Transverse colon (tissue), 4 donors: ENCODE data around the gene CALR. TPM values are rescaled to one million over a fixed set of nuclear protein-coding genes. Genes with fewer than 3 reads are reported as not detected.

Source experiments
- DNase-seq: peaks from one replicate; pipeline ENCODE4 v3.0.0-alpha.2; 2019
- H3K27ac ChIP-seq, 4 donors: fragments of 200-600 bp; sonication (generic); 2 replicates each; pipeline ENCODE4 v1.5.1; 2016 to 2018; ENCODE audit warnings: inconsistent platforms in 4 of 4
- H3K27me3 ChIP-seq: fragments of 200-600 bp; sonication (generic); 2 replicates; pipeline ENCODE4 v1.5.1; 2017; ENCODE audit warnings: inconsistent platforms
- H3K36me3 ChIP-seq, 4 donors: fragments of 200-600 bp; sonication (generic); 2 replicates each; pipeline ENCODE4 v1.5.1; 2017 to 2019; ENCODE audit warnings: inconsistent platforms in 4 of 4
- H3K4me1 ChIP-seq, 4 donors: fragments of 200-600 bp; sonication (generic); 2 replicates each; pipeline ENCODE4 v1.5.1; 2017 to 2020; ENCODE audit warnings: inconsistent platforms in 4 of 4
- H3K4me3 ChIP-seq, 4 donors: fragments of 200-600 bp; sonication (generic); 1 replicate in 1 of 4; 2 replicates in 3 of 4; pipeline versions ENCODE4 v1.5.1 to v1.6.1; 2017 to 2019; ENCODE audit warnings: inconsistent platforms in 4 of 4
- H3K9me3 ChIP-seq, 2 donors: fragments of 200-600 bp; sonication (generic); 2 replicates each; pipeline ENCODE4 v1.5.1; 2017 to 2019; ENCODE audit warnings: inconsistent platforms in 2 of 2
- EP300 ChIP-seq: sonication (generic); formaldehyde crosslinking; IDR thresholded peaks from one replicate; pipeline ENCODE4 v1.6.1; 2017; ENCODE audit warnings: antibody characterized with exemption, low read depth
- POLR2A ChIP-seq: fragments of 450-650 bp; IDR thresholded peaks from one replicate; pipeline ENCODE4 v1.6.1; 2016; ENCODE audit warnings: antibody characterized with exemption, mild to moderate bottlenecking, moderate library complexity
- POLR2AphosphoS5 ChIP-seq, 3 donors: sonication (generic); formaldehyde crosslinking; IDR thresholded peaks; one replicate each; pipeline ENCODE4 v1.6.1; 2016; ENCODE audit warnings: antibody characterized with exemption in 3 of 3
- WGBS, 2 donors: methylation state at CpG; one replicate each; pipeline ENCODE4 v1.1.5; 2018; ENCODE audit warnings: low coverage in 1 of 2; 5-methylcytosine and 5-hydroxymethylcytosine counted together
- in situ Hi-C, 4 donors: fragments of 200-750 bp; cut with MboI; loops; one replicate each; pipeline versions ENCODE4 v1.15.0 to v1.15.1; 2017; ENCODE audit warnings: low sequenced_read_pairs in 3 of 4, low pct_ligation_motif_present in 1 of 4, low pct_unique_long_range_greater_than_20kb in 1 of 4
- intact Hi-C: fragments of 100-400 bp; cut with DNase I; formaldehyde crosslinking; loops from one replicate; pipeline ENCODE4 v1.15.1; 2023; ENCODE audit warnings: low total_unique reads
- total RNA-seq, 4 donors: library from RNA; depleted of rRNA; stranded (reverse); fragments of >200 nt; gene quantifications; one replicate each; pipeline ENCODE4 v1.1.0, GENCODE V29; 2016
- TF ChIP-seq, protein P1 (sequence below), 5 experiments: fragments of 200-600 bp in 3 of 5; fragments of 450-650 bp in 2 of 5; sonication (generic) in 3 of 5; IDR thresholded peaks; 1 replicate in 2 of 5; 2 replicates in 3 of 5; pipeline ENCODE4 v1.5.1; 2016 to 2017; ENCODE audit warnings: antibody characterized with exemption in 5 of 5, inconsistent platforms in 3 of 5, mild to moderate bottlenecking in 2 of 5, moderate library complexity in 1 of 5

The CALR gene
- total RNA-seq, 4 donors from 2014 or later = 181 to 444 (median 317) TPM

- H3K27me3 ChIP-seq = no peaks in the 10 kb centered on the region
- H3K4me1 ChIP-seq = peaks cover 20 to 63% (median 36%) of the 10 kb centered on the region in 4 donors
- intact Hi-C loops = loop anchor here (10.0 kb wide), 1 partner anchor 59 kb away; the partner anchor contains the start of genes DNASE2 and KLF1
- WGBS, 2 donors = 80 to 83% methylated on average over 15 to 18 of the region's 18 CpGs
- no peak overlapping the region for H3K4me3 ChIP-seq
- in situ Hi-C loops = no loop called here
- DNase-seq = no peak
- TF ChIP-seq POLR2A (no peak), EP300 (no peak), POLR2AphosphoS5 (IDR thresholded peaks at IDR 0.05) (no peak)
- TF ChIP-seq, protein P1, sequence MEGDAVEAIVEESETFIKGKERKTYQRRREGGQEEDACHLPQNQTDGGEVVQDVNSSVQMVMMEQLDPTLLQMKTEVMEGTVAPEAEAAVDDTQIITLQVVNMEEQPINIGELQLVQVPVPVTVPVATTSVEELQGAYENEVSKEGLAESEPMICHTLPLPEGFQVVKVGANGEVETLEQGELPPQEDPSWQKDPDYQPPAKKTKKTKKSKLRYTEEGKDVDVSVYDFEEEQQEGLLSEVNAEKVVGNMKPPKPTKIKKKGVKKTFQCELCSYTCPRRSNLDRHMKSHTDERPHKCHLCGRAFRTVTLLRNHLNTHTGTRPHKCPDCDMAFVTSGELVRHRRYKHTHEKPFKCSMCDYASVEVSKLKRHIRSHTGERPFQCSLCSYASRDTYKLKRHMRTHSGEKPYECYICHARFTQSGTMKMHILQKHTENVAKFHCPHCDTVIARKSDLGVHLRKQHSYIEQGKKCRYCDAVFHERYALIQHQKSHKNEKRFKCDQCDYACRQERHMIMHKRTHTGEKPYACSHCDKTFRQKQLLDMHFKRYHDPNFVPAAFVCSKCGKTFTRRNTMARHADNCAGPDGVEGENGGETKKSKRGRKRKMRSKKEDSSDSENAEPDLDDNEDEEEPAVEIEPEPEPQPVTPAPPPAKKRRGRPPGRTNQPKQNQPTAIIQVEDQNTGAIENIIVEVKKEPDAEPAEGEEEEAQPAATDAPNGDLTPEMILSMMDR (IDR thresholded peaks at IDR 0.05) = no peak
- H3K9me3 ChIP-seq = no peaks in the 10 kb centered on the region
- peak overlapping the region in 2 of 4 donors; percentile 95 to 97 for H3K27ac ChIP-seq
- H3K36me3 ChIP-seq = peaks cover 0 to 42% (median 19%) of the 10 kb centered on the region in 4 donors
Measured at GRCh38 chr19:12943437-12944044, 5.1 kb downstream of the CALR start.

DNA sequence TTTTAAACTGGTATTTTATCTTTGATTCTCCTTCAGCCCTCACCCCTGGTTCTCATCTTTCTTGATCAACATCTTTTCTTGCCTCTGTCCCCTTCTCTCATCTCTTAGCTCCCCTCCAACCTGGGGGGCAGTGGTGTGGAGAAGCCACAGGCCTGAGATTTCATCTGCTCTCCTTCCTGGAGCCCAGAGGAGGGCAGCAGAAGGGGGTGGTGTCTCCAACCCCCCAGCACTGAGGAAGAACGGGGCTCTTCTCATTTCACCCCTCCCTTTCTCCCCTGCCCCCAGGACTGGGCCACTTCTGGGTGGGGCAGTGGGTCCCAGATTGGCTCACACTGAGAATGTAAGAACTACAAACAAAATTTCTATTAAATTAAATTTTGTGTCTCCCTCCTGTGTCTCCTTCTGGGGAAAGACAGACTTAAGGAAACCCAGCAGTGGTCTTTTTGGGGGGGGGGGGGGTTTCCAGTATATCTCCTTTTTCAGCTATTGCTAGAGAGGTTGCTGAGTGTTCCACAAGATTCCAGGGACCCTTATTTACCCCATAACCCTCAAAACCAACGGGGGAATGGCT is 5.8 kb downstream of the CALR start:
- intact Hi-C loops (loop anchor here (10.0 kb wide), 1 partner anchor 59 kb away; the partner anchor contains the start of genes DNASE2 and KLF1), in situ Hi-C loops (no loop called here)
- Histone ChIP-seq H3K4me1 (peaks cover 20 to 62% (median 35%) of the 10 kb centered on the region in 4 donors), H3K9me3 (no peaks in the 10 kb centered on the region), H3K36me3 (peaks cover 0 to 48% (median 22%) of the 10 kb centered on the region in 4 donors), H3K27ac (peak overlapping the region in 3 of 4 donors; percentile 95 to 97 (median 96)), H3K27me3 (no peaks in the 10 kb centered on the region), H3K4me3 (no peak overlapping the region)
- WGBS, 2 donors = 43 to 67% methylated on average over 1 to 2 of the region's 2 CpGs
- no peak for DNase-seq
- TF ChIP-seq, protein P1 (IDR thresholded peaks at IDR 0.05) = no peak
- TF ChIP-seq POLR2A (no peak), EP300 (no peak), POLR2AphosphoS5 (IDR thresholded peaks at IDR 0.05) (no peak)

- H3K27me3 ChIP-seq = no peaks in the 10 kb centered on the region
- H3K36me3 ChIP-seq = peaks cover 0 to 52% (median 25%) of the 10 kb centered on the region in 4 donors
- H3K27ac ChIP-seq = peak within 1 kb of the TSS; percentile 95 to 97 (median 96)
- peak; percentile 99 for DNase-seq
- H3K9me3 ChIP-seq = no peaks in the 10 kb centered on the region
- TF ChIP-seq, protein P1 (IDR thresholded peaks at IDR 0.05) = peak in 1 of 5 experiments; percentile 27
- peak; percentile 91 for TF ChIP-seq POLR2A
- TF ChIP-seq POLR2AphosphoS5 (IDR thresholded peaks at IDR 0.05) = peak; percentile 98 to 99 (median 98)
- no peak for TF ChIP-seq EP300
- H3K4me1 ChIP-seq = peaks cover 10 to 48% (median 22%) of the 10 kb centered on the region in 4 donors
- in situ Hi-C loops = no loop called here
- intact Hi-C loops = loop anchor here (10.0 kb wide), 1 partner anchor 61 kb away; the partner anchor contains the start of genes DNASE2 and KLF1
- peak within 1 kb of the TSS; percentile 67 to 92 (median 83) for H3K4me3 ChIP-seq
- WGBS, 2 donors = 1% methylated on average over 42 of the region's 62 CpGs; no CpG with 5 or more reads in 1 of the 2 donors
Measured at GRCh38 chr19:12945479-12946091, 7.2 kb downstream of the CALR start, which contains the start of gene RAD23A. Gene RAD23A (plus strand): TSS chr19:12945862. CDS start chr19:12945949, 87 bp downstream.
